ENCODE data around the gene KREMEN2. TPM values are rescaled to one million over a fixed set of nuclear protein-coding genes. Genes with fewer than 3 reads are reported as not detected.
A peak's percentile ranks its signal among the peaks of the same experiment; 100 is the strongest.

Gene KREMEN2
- total and polyA plus RNA-seq, 2 of the 8 experiments (the other 6 are each of a cell fraction or from before 2014, with no cell fraction given), result 6.6 to 7.0 TPM

DNA sequence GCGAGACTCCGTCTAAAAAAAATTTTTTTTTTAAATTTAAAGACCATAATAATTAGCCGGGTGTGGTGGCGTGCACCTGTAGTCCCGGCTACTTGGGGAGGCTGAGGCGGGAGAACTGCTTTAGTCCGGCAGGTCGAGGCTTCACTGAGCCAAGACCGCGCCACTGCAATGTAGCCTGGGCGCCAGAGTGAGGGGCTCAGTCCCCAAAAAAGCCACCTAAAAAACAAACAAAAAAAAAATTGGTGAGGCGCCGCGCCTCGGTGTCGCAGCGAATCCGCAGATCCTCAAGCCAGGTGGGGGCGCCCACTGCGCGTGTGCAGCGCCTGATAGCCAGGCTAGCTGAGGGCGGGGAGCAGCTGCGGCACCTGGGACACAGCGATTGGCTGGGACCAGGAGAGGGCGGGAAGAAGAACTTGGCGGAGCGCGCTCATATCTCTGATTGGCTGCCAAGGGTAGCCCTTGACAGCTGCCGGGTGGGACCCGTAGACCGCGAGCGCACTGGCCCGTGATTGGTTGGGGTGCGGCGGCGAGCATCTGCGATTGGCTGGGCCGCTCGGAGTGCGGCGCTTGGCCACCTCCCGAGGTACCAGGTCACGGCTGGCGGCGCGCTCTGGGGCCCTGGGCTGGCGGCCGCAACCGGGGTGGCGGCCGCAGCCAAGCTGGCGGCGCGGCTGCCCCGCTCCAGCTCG is 39.7 kb downstream of the KREMEN2 start (continued):
- TF ChIP-seq ZNF274 (IDR thresholded peaks at IDR 0.05; ENCODE audit: borderline replicate concordance, extremely low read depth, low read length) (no peak), GTF2F1 (IDR thresholded peaks at IDR 0.05; ENCODE audit: borderline replicate concordance, low read depth, low read length) (no peak), SUZ12 (IDR thresholded peaks at IDR 0.05; ENCODE audit: low read length) (no peak), RAD21 (IDR thresholded peaks at IDR 0.05 in 1 of 2, conservative IDR thresholded peaks at IDR 0.05 in 1 of 2; ENCODE audit: low read depth in 2 of 2, low read length in 2 of 2) (peak; percentile 85 to 92), MAFK (IDR thresholded peaks at IDR 0.05; ENCODE audit: low read depth, low read length) (no peak), SIX5 (IDR thresholded peaks at IDR 0.05; ENCODE audit: low read depth, low read length) (no peak), BCL11A (IDR thresholded peaks at IDR 0.05; ENCODE audit: low read depth in 2 of 2, low read length in 2 of 2) (no peak), SP1 (IDR thresholded peaks at IDR 0.05; ENCODE audit: low read depth, low read length) (peak; percentile 96), HDAC6 (IDR thresholded peaks at IDR 0.05; ENCODE audit: low read depth, low read length) (no peak), EP300 (IDR thresholded peaks at IDR 0.05; ENCODE audit: borderline replicate concordance in 1 of 2, low read depth in 2 of 2, low read length in 2 of 2) (peak in 1 of 2 experiments; percentile 36; a peak in 1 of 3 replicates), EGR1 (IDR thresholded peaks at IDR 0.05; ENCODE audit: borderline replicate concordance, low read depth, low read length) (no peak), TAF7 (optimal IDR thresholded peaks at IDR 0.05; ENCODE audit: borderline replicate concordance, low read depth, low read length) (no peak), TCF12 (IDR thresholded peaks at IDR 0.05; ENCODE audit: low read depth, low read length) (no peak), NRF1 (IDR thresholded peaks at IDR 0.05; ENCODE audit: low read depth, low read length) (peak; percentile 69), BACH1 (IDR thresholded peaks at IDR 0.05; ENCODE audit: low read length) (no peak), RFX5 (IDR thresholded peaks at IDR 0.05; ENCODE audit: borderline replicate concordance, low read depth, low read length) (no peak), NANOG (IDR thresholded peaks at IDR 0.05; ENCODE audit: insufficient read depth, low read depth, low read length, poor library complexity, severe bottlenecking) (peak; percentile 42), POLR2A (IDR thresholded peaks at IDR 0.05; ENCODE audit: control extremely low read depth in 1 of 2, low read depth in 2 of 2, low read length in 2 of 2) (0 out of 3 replicates have a peak, but pooled peaks of 1 of the 2 experiments have one; percentile 32), JUN (IDR thresholded peaks at IDR 0.05; ENCODE audit: low read depth, low read length) (no peak)
- TF ChIP-seq, protein P1, sequence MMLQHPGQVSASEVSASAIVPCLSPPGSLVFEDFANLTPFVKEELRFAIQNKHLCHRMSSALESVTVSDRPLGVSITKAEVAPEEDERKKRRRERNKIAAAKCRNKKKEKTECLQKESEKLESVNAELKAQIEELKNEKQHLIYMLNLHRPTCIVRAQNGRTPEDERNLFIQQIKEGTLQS (IDR thresholded peaks at IDR 0.05; ENCODE audit: insufficient read depth, low read depth, low read length), result no peak
- TF ChIP-seq, protein P2, sequence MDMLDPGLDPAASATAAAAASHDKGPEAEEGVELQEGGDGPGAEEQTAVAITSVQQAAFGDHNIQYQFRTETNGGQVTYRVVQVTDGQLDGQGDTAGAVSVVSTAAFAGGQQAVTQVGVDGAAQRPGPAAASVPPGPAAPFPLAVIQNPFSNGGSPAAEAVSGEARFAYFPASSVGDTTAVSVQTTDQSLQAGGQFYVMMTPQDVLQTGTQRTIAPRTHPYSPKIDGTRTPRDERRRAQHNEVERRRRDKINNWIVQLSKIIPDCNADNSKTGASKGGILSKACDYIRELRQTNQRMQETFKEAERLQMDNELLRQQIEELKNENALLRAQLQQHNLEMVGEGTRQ (IDR thresholded peaks at IDR 0.05; ENCODE audit: low read length), result no peak
